T-helper 1 cell (primary cell): ENCODE results near the gene MED25.

Experiments used
- DNase-seq, 5 donors: peaks; one replicate each; pipeline ENCODE4 v3.0.0-alpha.2; 2012 to 2020

Gene MED25

DNA sequence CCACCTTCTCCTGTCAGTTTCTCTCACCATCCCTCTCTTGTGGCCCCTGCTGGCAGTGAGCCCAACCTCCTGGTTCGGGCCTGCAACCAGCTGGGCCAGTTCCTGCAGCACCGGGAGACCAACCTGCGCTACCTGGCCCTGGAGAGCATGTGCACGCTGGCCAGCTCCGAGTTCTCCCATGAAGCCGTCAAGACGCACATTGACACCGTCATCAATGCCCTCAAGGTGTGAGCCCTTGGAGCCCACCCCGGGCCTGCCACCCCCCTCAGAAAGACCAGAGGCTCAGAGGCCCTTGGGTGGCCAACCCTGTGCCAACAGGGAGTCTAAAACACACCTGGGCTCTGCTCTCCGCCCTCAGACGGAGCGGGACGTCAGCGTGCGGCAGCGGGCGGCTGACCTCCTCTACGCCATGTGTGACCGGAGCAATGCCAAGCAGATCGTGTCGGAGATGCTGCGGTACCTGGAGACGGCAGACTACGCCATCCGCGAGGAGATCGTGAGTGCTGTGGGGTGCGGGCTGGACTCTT, 18.8 kb upstream of the MED25 start:
- no peak for DNase-seq

- no peak for DNase-seq
Measured at GRCh38 chr19:49799798-49800376, 18.2 kb upstream of the MED25 start.

DNA sequence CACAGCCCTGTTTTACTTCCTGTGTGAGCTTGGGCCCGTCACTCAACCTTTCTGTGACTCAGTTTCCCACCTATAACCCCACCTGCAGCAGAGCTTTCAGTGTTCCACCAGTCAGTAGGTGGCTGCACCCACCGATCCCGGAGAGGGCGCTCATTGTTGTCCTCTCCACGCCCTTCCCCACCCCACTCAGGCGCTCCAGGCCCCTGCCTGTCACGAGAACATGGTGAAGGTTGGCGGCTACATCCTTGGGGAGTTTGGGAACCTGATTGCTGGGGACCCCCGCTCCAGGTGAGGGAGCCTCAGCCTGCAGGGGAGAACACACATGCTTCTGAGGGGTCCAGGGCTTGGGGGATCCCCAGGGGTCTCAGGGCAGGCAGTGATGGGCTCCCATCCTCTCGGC, 17.3 kb upstream of the MED25 start:
- no peak for DNase-seq

DNA sequence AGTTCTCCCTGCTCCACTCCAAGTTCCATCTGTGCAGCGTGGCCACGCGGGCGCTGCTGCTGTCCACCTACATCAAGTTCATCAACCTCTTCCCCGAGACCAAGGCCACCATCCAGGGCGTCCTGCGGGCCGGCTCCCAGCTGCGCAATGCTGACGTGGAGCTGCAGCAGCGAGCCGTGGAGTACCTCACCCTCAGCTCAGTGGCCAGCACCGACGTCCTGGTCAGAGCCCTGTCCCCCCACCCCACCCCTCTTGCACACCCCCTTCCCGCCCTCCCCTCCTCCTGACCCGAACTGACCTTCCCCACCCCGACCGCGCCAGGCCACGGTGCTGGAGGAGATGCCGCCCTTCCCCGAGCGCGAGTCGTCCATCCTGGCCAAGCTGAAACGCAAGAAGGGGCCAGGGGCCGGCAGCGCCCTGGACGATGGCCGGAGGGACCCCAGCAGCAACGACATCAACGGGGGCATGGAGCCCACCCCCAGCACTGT, 16.6 kb upstream of the MED25 start:
- DNase-seq = no peak

DNA sequence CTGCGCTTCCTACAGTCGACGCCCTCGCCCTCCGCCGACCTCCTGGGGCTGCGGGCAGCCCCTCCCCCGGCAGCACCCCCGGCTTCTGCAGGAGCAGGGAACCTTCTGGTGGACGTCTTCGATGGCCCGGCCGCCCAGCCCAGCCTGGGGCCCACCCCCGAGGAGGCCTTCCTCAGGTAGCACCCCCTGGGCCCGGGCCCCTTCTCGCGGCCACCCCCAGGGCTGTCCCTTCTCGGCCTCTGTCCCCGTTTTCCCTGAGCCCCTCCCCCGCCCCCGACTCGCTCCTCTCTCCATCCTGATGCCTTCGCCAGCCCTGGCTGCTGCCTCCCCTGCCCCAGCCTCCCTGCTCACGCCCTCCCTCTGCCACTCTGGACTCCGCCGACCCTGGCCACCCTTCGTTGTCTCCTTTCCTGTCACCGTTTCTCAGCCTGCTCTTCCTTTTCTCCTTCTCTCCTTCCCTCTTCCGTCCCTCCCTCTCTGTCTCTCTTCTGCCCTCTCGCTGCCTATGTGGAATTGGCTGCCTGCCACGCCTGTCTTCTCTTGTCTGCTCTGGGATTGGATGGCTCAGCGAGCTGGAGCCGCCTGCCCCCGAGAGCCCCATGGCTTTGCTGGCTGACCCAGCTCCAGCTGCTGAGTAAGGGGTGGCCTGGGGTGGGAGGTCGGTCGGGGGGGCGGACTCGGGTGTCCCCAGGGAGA, 16.0 kb upstream of the MED25 start:
- DNase-seq = no peak

GRCh38 chr19:49802836-49803528, 15.1 kb upstream of the MED25 start:
- DNase-seq = no peak

- no peak for DNase-seq
Measured at GRCh38 chr19:49803529-49803856, 14.6 kb upstream of the MED25 start.

- DNase-seq = no peak
Measured at GRCh38 chr19:49805822-49806619, 12.1 kb upstream of the MED25 start.

DNA sequence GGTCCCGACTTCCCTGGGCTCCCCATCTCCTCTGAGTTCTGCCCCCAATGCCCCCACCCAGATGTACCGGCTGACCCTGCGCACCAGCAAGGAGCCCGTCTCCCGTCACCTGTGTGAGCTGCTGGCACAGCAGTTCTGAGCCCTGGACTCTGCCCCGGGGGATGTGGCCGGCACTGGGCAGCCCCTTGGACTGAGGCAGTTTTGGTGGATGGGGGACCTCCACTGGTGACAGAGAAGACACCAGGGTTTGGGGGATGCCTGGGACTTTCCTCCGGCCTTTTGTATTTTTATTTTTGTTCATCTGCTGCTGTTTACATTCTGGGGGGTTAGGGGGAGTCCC, 11.5 kb upstream of the MED25 start:
- DNase-seq = no peak

DNA sequence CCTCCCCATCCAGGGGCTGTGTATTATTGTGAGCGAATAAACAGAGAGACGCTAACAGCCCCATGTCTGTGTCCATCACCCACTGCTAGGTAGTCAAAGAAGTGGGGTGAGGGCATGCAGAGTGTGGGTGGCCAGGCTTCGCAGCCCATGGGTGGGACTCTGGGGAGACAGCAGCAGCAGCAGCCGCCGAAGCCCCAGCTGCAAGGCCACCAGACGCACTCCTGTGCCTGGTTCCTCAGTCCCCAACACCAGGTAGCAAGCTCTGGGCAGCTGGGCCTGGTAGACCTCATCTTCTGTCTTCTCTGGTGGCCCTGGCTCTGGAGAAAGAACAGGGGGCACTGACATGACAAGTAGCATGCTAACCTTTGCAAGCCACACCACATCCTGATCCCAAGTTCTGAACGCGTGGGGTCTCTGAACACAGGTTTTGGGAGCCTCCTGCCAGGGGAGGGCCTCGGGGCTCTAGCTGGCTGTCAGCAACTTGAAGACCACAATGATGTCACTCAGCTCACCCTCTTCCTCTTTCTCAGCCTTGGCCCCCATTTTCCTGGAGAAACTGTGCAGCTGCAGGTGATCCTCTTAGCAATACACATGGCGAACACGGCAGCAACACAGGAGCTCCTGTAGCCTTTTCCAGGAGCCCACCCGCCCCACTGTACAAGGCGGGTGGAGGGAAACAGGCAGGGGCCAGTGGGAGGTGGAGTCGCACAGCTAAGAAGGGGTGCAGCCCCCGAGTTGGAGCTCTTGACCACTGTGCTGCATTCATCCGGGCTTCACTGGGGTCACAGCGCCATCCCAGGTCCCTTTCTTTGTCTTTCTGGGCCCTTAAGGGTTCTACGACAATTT, 10.8 kb upstream of the MED25 start:
- DNase-seq = no peak

- no peak for DNase-seq
Measured at GRCh38 chr19:49807904-49808675, 10.0 kb upstream of the MED25 start.

- peak; percentile 75 to 93 (median 86) for DNase-seq
Measured at GRCh38 chr19:49808711-49809159, 9.4 kb upstream of the MED25 start.

DNA sequence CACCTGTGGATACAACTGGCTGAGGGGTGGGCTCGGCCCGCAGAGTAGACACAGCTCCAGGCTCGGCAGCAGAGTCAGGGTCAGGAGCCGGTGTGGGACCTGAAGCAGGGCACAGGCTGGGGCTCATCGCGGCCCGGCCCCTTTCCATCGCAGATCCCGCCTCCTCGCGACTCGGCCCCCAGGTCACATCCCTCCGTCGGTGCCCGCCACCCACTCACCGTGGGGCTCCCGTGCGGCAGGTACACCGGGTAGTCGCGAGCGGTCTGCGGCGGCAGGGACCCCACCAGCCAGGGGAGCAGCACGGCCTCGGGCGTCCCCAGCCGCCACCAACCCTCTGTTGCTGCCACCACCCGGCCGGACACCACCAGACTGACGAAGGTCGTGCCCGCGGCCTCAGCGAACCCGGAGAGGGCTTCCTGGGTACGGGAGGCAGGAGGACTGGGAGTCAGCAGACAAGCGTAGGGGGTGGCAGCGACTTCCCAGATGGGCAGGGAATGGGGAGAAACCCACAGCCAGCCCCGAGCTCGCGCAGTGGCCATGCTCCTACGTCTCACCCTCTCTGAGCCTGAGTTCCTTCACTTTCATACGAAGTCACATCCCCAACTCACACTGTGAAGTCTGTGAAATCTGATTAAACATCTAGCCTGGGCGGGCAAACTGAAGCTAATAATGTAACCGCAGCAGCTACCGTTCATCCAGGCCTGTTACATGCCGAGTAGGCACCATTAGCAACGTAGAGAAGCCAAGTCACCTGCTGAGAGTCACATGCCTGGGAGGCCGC, 8.7 kb upstream of the MED25 start:
- peak; percentile 23 to 51 (median 47) for DNase-seq

- DNase-seq = no peak
Measured at GRCh38 chr19:49809941-49810389, 8.1 kb upstream of the MED25 start.

- no peak for DNase-seq
Measured at GRCh38 chr19:49811328-49811727, 6.8 kb upstream of the MED25 start.

GRCh38 chr19:49812452-49812996, 5.6 kb upstream of the MED25 start:
- DNase-seq = no peak

GRCh38 chr19:49812997-49813861, 4.9 kb upstream of the MED25 start, which contains the start of gene FUZ:
FUZ (minus strand) TSS chr19:49813292; CDS start chr19:49813106, 186 bp downstream.
- DNase-seq = peak; percentile 82 to 96 (median 92)

GRCh38 chr19:49814010-49814409, 4.1 kb upstream of the MED25 start:
- no peak for DNase-seq

GRCh38 chr19:49816590-49816989, 1.5 kb upstream of the MED25 start:
- DNase-seq = no peak
